K562 (cell line): ENCODE results near the gene PPP1R13L. TPM values are rescaled to one million over a fixed set of nuclear protein-coding genes. Genes with fewer than 3 reads are reported as not detected.
A peak's percentile ranks its signal among the peaks of the same experiment; 100 is the strongest.

Source experiments
- ATAC-seq: fragments of 200-7000 bp; cut with Tn5 transposase; 3 replicates; pipeline ENCODE4 v1.9.1; 2020; ENCODE audit warnings: moderate library complexity
- BruUV-seq: library from RNA; stranded (reverse); fragments of 400-500 nt; replicated peaks from 2 replicates; lab custom pipeline; 2021; lab: Mats Ljungman, UMichigan
- CTCF ChIA-PET: fragments of 300-600 bp; formaldehyde crosslinking; extraction: SDS; loops from one replicate; lab custom pipeline; 2021; ENCODE audit warnings: low intra/inter-chr PET ratio; lab: Yijun Ruan, JAX
- POLR2A ChIA-PET: fragments of 300-600, 350-650 bp; sonication (Branson Sonifier 250); formaldehyde crosslinking; extraction: SDS; loops from one replicate; lab custom pipeline; 2021; ENCODE audit warnings: antibody characterized with exemption, inconsistent platforms; lab: Yijun Ruan, JAX
- DNase-seq, 4 experiments: peaks; one replicate each; pipeline versions ENCODE4 v3.0.0 to v3.0.0-alpha.2; 2011 to 2018; ENCODE audit warnings: low spot score in 3 of 4, mixed read lengths in 3 of 4; ENCODE audit errors: extremely low read depth in 1 of 4
- FAIRE-seq: peaks from 2 replicates; lab custom pipeline; 2011; peaks lifted over from hg19 to GRCh38; lab: Jason Lieb, UNC
- H2AFZ ChIP-seq: 2 replicates; pipeline ENCODE4 v1.6.0; 2011; ENCODE audit warnings: low read depth, low read length, control low read depth, inconsistent platforms
- H3K27ac ChIP-seq: fragments of 200-600 bp; 3 replicates; pipeline ENCODE4 v1.8.0; 2011; ENCODE audit warnings: low read depth, mild to moderate bottlenecking, control low read depth, inconsistent platforms, low read length, moderate library complexity, mixed read lengths; ENCODE audit errors: extremely low read depth
- H3K27me3 ChIP-seq, 2 experiments: fragments of 300-600 bp in 1 of 2; 2 replicates in 1 of 2; 3 replicates in 1 of 2; pipeline versions ENCODE4 v1.6.0 to v1.8.0; 2011; ENCODE audit warnings: inconsistent platforms in 2 of 2, low read length in 2 of 2, mild to moderate bottlenecking in 1 of 2, mixed read lengths in 1 of 2, moderate library complexity in 1 of 2; ENCODE audit not compliant: control insufficient read depth in 2 of 2, insufficient read depth in 2 of 2
- H3K36me3 ChIP-seq: fragments of 300-600 bp; 3 replicates; pipeline ENCODE4 v1.8.0; 2011; ENCODE audit warnings: mild to moderate bottlenecking, low read length, inconsistent platforms; ENCODE audit not compliant: control insufficient read depth, insufficient read depth
- H3K4me1 ChIP-seq, 2 experiments: fragments of 200-600 bp in 1 of 2; replicated peaks in 1 of 2; 2 replicates in 1 of 2; 3 replicates in 1 of 2; pipeline versions ENCODE4 v1.5.1 to v1.8.0; 2011; ENCODE audit warnings: inconsistent platforms in 2 of 2, low read length in 2 of 2, mild to moderate bottlenecking in 1 of 2, mixed read lengths in 1 of 2, moderate library complexity in 1 of 2; ENCODE audit not compliant: control insufficient read depth in 2 of 2, insufficient read depth in 2 of 2
- H3K4me2 ChIP-seq: 2 replicates; pipeline ENCODE4 v1.6.1; 2011; ENCODE audit warnings: low read length, control low read depth, inconsistent platforms, mixed read lengths; ENCODE audit not compliant: insufficient read depth
- H3K4me3 ChIP-seq: fragments of 200-600 bp; sonication (generic), shearing (Covaris generic); 2 replicates; pipeline ENCODE4 v1.5.1; 2016; ENCODE audit warnings: control low read depth, inconsistent platforms
- H3K79me2 ChIP-seq: fragments of 200-600 bp; 3 replicates; pipeline ENCODE4 v1.8.0; 2011; ENCODE audit warnings: low read length, inconsistent platforms; ENCODE audit not compliant: control insufficient read depth, insufficient read depth
- H3K9ac ChIP-seq, 2 experiments: 2 replicates each; pipeline versions ENCODE4 v1.6.0 to v1.6.1; 2011; ENCODE audit warnings: low read depth in 2 of 2, low read length in 2 of 2, control low read depth in 1 of 2, inconsistent platforms in 1 of 2, mild to moderate bottlenecking in 1 of 2, mixed read lengths in 1 of 2; ENCODE audit not compliant: insufficient read depth in 1 of 2
- H3K9me1 ChIP-seq: one replicate; pipeline ENCODE4 v1.6.0; 2011; ENCODE audit warnings: inconsistent platforms, mild to moderate bottlenecking, low read length, moderate library complexity; ENCODE audit not compliant: control insufficient read depth, insufficient read depth
- H3K9me3 ChIP-seq: replicated peaks from 2 replicates; pipeline ENCODE4 v1.5.1; 2011; ENCODE audit warnings: low read depth, low read length, inconsistent platforms; ENCODE audit not compliant: control insufficient read depth, insufficient read depth
- H4K20me1 ChIP-seq: replicated peaks from 2 replicates; pipeline ENCODE4 v1.6.1; 2011; ENCODE audit warnings: low read length, inconsistent platforms, mixed read lengths; ENCODE audit not compliant: control insufficient read depth, insufficient read depth
- BHLHE40 ChIP-seq: IDR thresholded peaks from 2 replicates; pipeline ENCODE4 v1.6.1; 2011; ENCODE audit warnings: low read length, improper control_type of control experiment
- CHCHD3 ChIP-seq: fragments of 250-450 bp; sonication (Bioruptor Pico); IDR thresholded peaks from 2 replicates; pipeline ENCODE4 v2.1.2; 2022; ENCODE audit warnings: mild to moderate bottlenecking
- RBFOX2 ChIP-seq: fragments of 200-400 bp; formaldehyde crosslinking; IDR thresholded peaks from 2 replicates; pipeline ENCODE4 v1.6.1; 2017; ENCODE audit warnings: low read depth, mild to moderate bottlenecking, low read length, moderate library complexity
- WGBS: fragments of 100-300 bp; shearing (Covaris generic); methylation state at CpG from one replicate; pipeline ENCODE4 v1.1.6; 2016; ENCODE audit warnings: low coverage, mixed read lengths; ENCODE audit not compliant: insufficient coverage; ENCODE audit errors: missing lambda C conversion rate; 5-methylcytosine and 5-hydroxymethylcytosine counted together
- in situ Hi-C: fragments of 300-500 bp; cut with MboI; formaldehyde crosslinking; loops from 4 replicates; pipeline ENCODE4 v1.15.0; 2018; ENCODE audit warnings: inconsistent platforms, mixed read lengths
- intact Hi-C: fragments of 100-400 bp; cut with micrococcal nuclease; formaldehyde crosslinking; loops from 2 replicates; pipeline ENCODE4 v1.14.2; 2022
- polyA plus RNA-seq, 8 experiments: library from polyadenylated mRNA; depleted of rRNA in 4 of 8; stranded (reverse) in 5 of 8; unstranded in 3 of 8; fragments of >200 nt; fragmentation: Nextera tagmentation in 2 of 8; fragmentation: Illumina TruSeq in 1 of 8; extraction: Ambion mirVana in 2 of 8; extraction: Trizol in 1 of 8; gene quantifications; 2 replicates each; pipeline versions ENCODE4 v1.2.1 to v1.2.3, GENCODE V29; 2011 to 2014; ENCODE audit warnings: inconsistent platforms in 1 of 8, missing spikeins in 1 of 8
- total RNA-seq, 7 experiments: library from RNA; depleted of rRNA in 6 of 7; stranded (reverse); fragments of >200 nt in 6 of 7; fragmentation: Illumina TruSeq in 2 of 7; extraction: Trizol in 2 of 7; gene quantifications; 2 replicates each; pipeline versions ENCODE4 v1.2.1 to v1.2.3, GENCODE V29; 2011 to 2021; ENCODE audit warnings: low replicate concordance in 1 of 7

PPP1R13L gene
- total and polyA plus RNA-seq, 9 of the 15 experiments (the other 6 are each of a cell fraction or from before 2014, with no cell fraction given), result 0.32 to 6.7 (median 2.0) TPM

GRCh38 chr19:45354241-45354842 is 50.5 kb downstream of the PPP1R13L start:
- Histone ChIP-seq H3K4me3 (no peak overlapping the region), H3K79me2 (no peaks in the 10 kb centered on the region)
- POLR2A ChIA-PET, result interaction anchor here (0.9 to 2.2 kb wide), 3 partner anchors 9 to 16 kb away, joined by 3 to 6 read pairs (median 3); partner anchors contain the start of gene ERCC2
- no peak for TF ChIP-seq CHCHD3 (CRISPR knock-in tag)
- TF ChIP-seq BHLHE40, result no peak
- TF ChIP-seq RBFOX2, result 0 out of 2 replicates have a peak, but pooled peaks have one; percentile 9
- TF ChIP-seq, all 486 proteins: peak for 1
- H3K27ac ChIP-seq, result no peak overlapping the region; the same call in 2 of the 3 replicates
- FAIRE-seq, result no peak
- in situ Hi-C loops (no loop called here), intact Hi-C loops (no loop called here)
- no peak for ATAC-seq
- H3K9ac ChIP-seq, result peak overlapping the region in 1 of 2 experiments; percentile 56; a peak in 1 of 4 replicates
- 81% methylated on average over 11 of the region's 11 CpGs for WGBS
- BruUV-seq, result no TSS peak
- CTCF ChIA-PET, result no interaction called here
- H3K4me1 ChIP-seq, result peaks cover 0 to 36% of the 10 kb centered on the region in 2 experiments; a peak in 2 of 5 replicates
- H3K4me2 ChIP-seq, result no peak overlapping the region
- H3K36me3 ChIP-seq, result peaks cover 91% of the 10 kb centered on the region; the same call in 2 of the 3 replicates
- peaks cover 3% of the 10 kb centered on the region; the same call in 1 of the 2 replicates for H4K20me1 ChIP-seq
- H3K9me3 ChIP-seq, result no peaks in the 10 kb centered on the region
- H3K9me1 ChIP-seq, result no peaks in the 10 kb centered on the region
- H3K27me3 ChIP-seq, result no peaks in the 10 kb centered on the region
- no peak for DNase-seq
- H2AFZ ChIP-seq, result no peak overlapping the region
